B cell (primary cell): ENCODE results near the gene TARBP2. TPM values are rescaled to one million over a fixed set of nuclear protein-coding genes. Genes with fewer than 3 reads are reported as not detected.

Experiments used
- ATAC-seq: fragments of 200-7000 bp; cut with Tn5 transposase; one replicate; pipeline ENCODE4 v1.10.0; 2021; ENCODE audit warnings: low read depth, mild to moderate bottlenecking, moderate number of reproducible peaks, moderate library complexity
- CTCF ChIA-PET: fragments of 350-600 bp; sonication (Branson Sonifier 250); formaldehyde crosslinking; loops from one replicate; lab custom pipeline; 2021; ENCODE audit warnings: antibody characterized with exemption, inconsistent platforms; lab: Charles Lee
- POLR2A ChIA-PET: fragments of 350-600 bp; sonication (Branson Sonifier 250); formaldehyde crosslinking; loops from one replicate; lab custom pipeline; 2021; ENCODE audit warnings: antibody characterized with exemption; lab: Charles Lee
- DNase-seq: peaks from one replicate; pipeline ENCODE4 v3.0.0; 2013
- H2AFZ ChIP-seq: 2 replicates; pipeline ENCODE4 v1.6.1; 2012; ENCODE audit warnings: mild to moderate bottlenecking, low read depth, low read length; ENCODE audit not compliant: insufficient read depth, poor library complexity, severe bottlenecking
- H3K27ac ChIP-seq, 2 donors: 1 replicate in 1 of 2; 2 replicates in 1 of 2; pipeline ENCODE4 v1.5.1; 2012 to 2013; ENCODE audit warnings: low read length in 2 of 2, mild to moderate bottlenecking in 2 of 2, moderate library complexity in 1 of 2
- H3K27me3 ChIP-seq, 4 experiments: fragments of 200-600 bp in 1 of 4; sonication (generic) in 1 of 4; replicated peaks in 1 of 4; 1 replicate in 2 of 4; 2 replicates in 2 of 4; pipeline versions ENCODE4 v1.6.1 to v1.7.0; 2013 to 2016; ENCODE audit warnings: low read length in 3 of 4, mild to moderate bottlenecking in 2 of 4, mixed read lengths in 1 of 4, moderate library complexity in 1 of 4; ENCODE audit not compliant: insufficient read depth in 4 of 4, control insufficient read depth in 3 of 4; ENCODE audit errors: control extremely low read depth in 1 of 4
- H3K36me3 ChIP-seq, 2 experiments: replicated peaks in 1 of 2; 1 replicate in 1 of 2; 2 replicates in 1 of 2; pipeline versions ENCODE4 v1.6.1 to v1.7.1; 2013; ENCODE audit warnings: low read length in 1 of 2; ENCODE audit not compliant: insufficient read depth in 2 of 2, control insufficient read depth in 1 of 2; ENCODE audit errors: control extremely low read depth in 1 of 2, extremely low read depth in 1 of 2
- H3K4me1 ChIP-seq, 2 donors: fragments of 200-600 bp in 1 of 2; sonication (generic) in 1 of 2; 1 replicate in 1 of 2; 2 replicates in 1 of 2; pipeline versions ENCODE4 v1.5.1 to v1.6.1; 2013 to 2017; ENCODE audit warnings: low read length in 2 of 2; ENCODE audit not compliant: control insufficient read depth in 2 of 2, insufficient read depth in 2 of 2
- H3K4me2 ChIP-seq: replicated peaks from 2 replicates; pipeline ENCODE3; 2012; ENCODE audit warnings: mild to moderate bottlenecking, low read depth, low read length; ENCODE audit not compliant: poor library complexity, severe bottlenecking
- H3K4me3 ChIP-seq, 5 experiments: fragments of 200-600 bp in 1 of 5; sonication (generic) in 1 of 5; 1 replicate in 3 of 5; 2 replicates in 2 of 5; pipeline versions ENCODE4 v1.5.1 to v1.7.0; 2011 to 2016; ENCODE audit warnings: low read length in 4 of 5, mild to moderate bottlenecking in 4 of 5, low read depth in 2 of 5, control low read depth in 1 of 5, moderate library complexity in 1 of 5; ENCODE audit not compliant: insufficient read depth in 1 of 5; ENCODE audit errors: control extremely low read depth in 1 of 5, extremely low read depth in 1 of 5
- H3K79me2 ChIP-seq: fragments of 200-600 bp; sonication (generic); one replicate; pipeline ENCODE4 v1.6.0; 2016; ENCODE audit warnings: low read length; ENCODE audit not compliant: control insufficient read depth, insufficient read depth
- H3K9ac ChIP-seq: fragments of 200-600 bp; sonication (generic); 2 replicates; pipeline ENCODE4 v1.6.1; 2017; ENCODE audit warnings: mild to moderate bottlenecking, low read length, moderate library complexity
- H3K9me3 ChIP-seq, 3 donors: one replicate each; pipeline versions ENCODE4 v1.6.1 to v1.7.1; 2013; ENCODE audit warnings: low read length in 2 of 3; ENCODE audit not compliant: control insufficient read depth in 2 of 3, insufficient read depth in 1 of 3; ENCODE audit errors: control extremely low read depth in 1 of 3
- H4K20me1 ChIP-seq: 2 replicates; pipeline ENCODE4 v1.6.0; 2012; ENCODE audit warnings: mild to moderate bottlenecking, low read length; ENCODE audit not compliant: insufficient read depth, control insufficient read depth, poor library complexity, severe bottlenecking
- H3K27ac Mint-ChIP-seq: one replicate; pipeline ENCODE4 v1.8.0; 2021; ENCODE audit warnings: mixed read lengths
- H3K27me3 Mint-ChIP-seq: one replicate; pipeline ENCODE4 v1.8.0; 2021; ENCODE audit warnings: mixed read lengths
- H3K4me1 Mint-ChIP-seq: one replicate; pipeline ENCODE4 v1.8.0; 2021; ENCODE audit warnings: mixed read lengths
- H3K4me3 Mint-ChIP-seq: one replicate; pipeline ENCODE4 v1.8.0; 2021; ENCODE audit warnings: mixed read lengths
- H3K9me3 Mint-ChIP-seq: one replicate; pipeline ENCODE4 v1.8.0; 2022; ENCODE audit warnings: mixed read lengths; ENCODE audit not compliant: insufficient read depth
- EZH2 ChIP-seq: IDR thresholded peaks from 2 replicates; pipeline ENCODE4 v1.6.1; 2012; ENCODE audit warnings: borderline replicate concordance, low read depth, mild to moderate bottlenecking, moderate library complexity, low read length; ENCODE audit not compliant: insufficient read depth, poor library complexity, severe bottlenecking
- WGBS: methylation state at CpG from one replicate; pipeline ENCODE4 v1.1.5; 2013; ENCODE audit warnings: missing lambda C conversion rate; ENCODE audit not compliant: insufficient coverage; 5-methylcytosine and 5-hydroxymethylcytosine counted together
- intact Hi-C: fragments of 100-400 bp; cut with micrococcal nuclease; formaldehyde crosslinking; loops from one replicate; pipeline ENCODE4 v1.10.0; 2022
- polyA plus RNA-seq: library from polyadenylated mRNA; depleted of rRNA; stranded (reverse); fragments of >200 nt; gene quantifications from 2 replicates; pipeline ENCODE4 v1.2.3, GENCODE V29; 2012
- total RNA-seq, 2 donors: library from RNA; stranded (reverse); fragments of 120-200 nt in 1 of 2; gene quantifications; 1 replicate in 1 of 2; 2 replicates in 1 of 2; pipeline versions ENCODE4 v1.2.3 to v1.2.4, GENCODE V29; 2013 to 2022
- TF ChIP-seq, protein P1 (sequence below): fragments of 200-600 bp; IDR thresholded peaks from one replicate; pipeline ENCODE4 v1.8.0; 2022; ENCODE audit warnings: antibody characterized with exemption, mild to moderate bottlenecking

TARBP2 gene
- total and polyA plus RNA-seq, 2 donors (not counting 1 experiment from before 2014, with no cell fraction given), result 41.6 to 47.2 TPM

DNA sequence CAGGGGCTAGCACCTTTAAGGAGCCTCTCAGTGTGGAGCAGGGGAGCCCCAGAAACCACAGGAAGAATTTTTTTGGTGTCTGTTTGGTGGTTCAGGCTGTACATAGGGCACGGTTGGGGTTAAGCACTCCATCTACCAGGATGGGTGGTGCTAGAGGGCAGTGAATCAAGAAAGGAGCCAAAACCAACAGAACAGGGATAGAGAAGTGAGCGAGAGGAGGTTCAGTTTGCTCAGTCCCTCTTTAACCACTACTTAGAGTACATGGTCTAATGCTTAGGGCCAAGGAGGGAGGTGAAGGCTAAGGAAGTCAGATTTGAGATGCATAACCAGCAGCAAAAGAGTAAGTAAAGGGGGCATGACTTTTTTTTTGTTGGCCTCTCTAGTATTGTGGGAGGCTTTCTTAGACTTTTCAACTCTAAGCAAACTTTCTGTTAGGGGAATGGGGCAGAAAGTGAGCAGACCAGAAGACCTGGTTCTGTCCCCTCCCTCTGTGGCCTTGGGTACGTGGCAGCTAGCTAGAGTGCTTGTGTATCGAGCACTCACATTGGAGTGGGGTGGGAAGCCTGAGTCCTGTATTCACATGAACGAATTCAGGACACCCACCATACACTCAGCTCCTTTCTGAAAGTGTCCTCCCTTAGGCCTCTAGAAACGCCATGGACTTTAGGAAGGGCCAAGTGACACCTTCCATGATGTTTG lies 12.8 kb downstream of the TARBP2 start:
- ATAC-seq (no peak), DNase-seq (no peak)
- peaks cover 3% of the 10 kb centered on the region for H3K4me1 Mint-ChIP-seq
- intact Hi-C loops, result no loop called here
- no peaks in the 10 kb centered on the region for H3K27me3 Mint-ChIP-seq
- Histone ChIP-seq H3K9me3 (no peaks in the 10 kb centered on the region), H3K4me3 (no peak overlapping the region), H4K20me1 (no peaks in the 10 kb centered on the region), H3K27ac (no peak overlapping the region), H3K9ac (no peak overlapping the region), H3K4me2 (no peak overlapping the region), H3K27me3 (no peaks in the 10 kb centered on the region), H2AFZ (no peak overlapping the region), H3K36me3 (peaks cover 0 to 69% of the 10 kb centered on the region in 2 experiments), H3K79me2 (no peaks in the 10 kb centered on the region), H3K4me1 (peaks cover 1 to 2% of the 10 kb centered on the region in 2 donors)
- no peak overlapping the region for H3K27ac Mint-ChIP-seq
- no peaks in the 10 kb centered on the region for H3K9me3 Mint-ChIP-seq
- H3K4me3 Mint-ChIP-seq, result no peak overlapping the region
- WGBS, result no CpG with 5 or more reads among the region's 6 CpGs
- POLR2A ChIA-PET, result no interaction called here
- TF ChIP-seq, protein P1, sequence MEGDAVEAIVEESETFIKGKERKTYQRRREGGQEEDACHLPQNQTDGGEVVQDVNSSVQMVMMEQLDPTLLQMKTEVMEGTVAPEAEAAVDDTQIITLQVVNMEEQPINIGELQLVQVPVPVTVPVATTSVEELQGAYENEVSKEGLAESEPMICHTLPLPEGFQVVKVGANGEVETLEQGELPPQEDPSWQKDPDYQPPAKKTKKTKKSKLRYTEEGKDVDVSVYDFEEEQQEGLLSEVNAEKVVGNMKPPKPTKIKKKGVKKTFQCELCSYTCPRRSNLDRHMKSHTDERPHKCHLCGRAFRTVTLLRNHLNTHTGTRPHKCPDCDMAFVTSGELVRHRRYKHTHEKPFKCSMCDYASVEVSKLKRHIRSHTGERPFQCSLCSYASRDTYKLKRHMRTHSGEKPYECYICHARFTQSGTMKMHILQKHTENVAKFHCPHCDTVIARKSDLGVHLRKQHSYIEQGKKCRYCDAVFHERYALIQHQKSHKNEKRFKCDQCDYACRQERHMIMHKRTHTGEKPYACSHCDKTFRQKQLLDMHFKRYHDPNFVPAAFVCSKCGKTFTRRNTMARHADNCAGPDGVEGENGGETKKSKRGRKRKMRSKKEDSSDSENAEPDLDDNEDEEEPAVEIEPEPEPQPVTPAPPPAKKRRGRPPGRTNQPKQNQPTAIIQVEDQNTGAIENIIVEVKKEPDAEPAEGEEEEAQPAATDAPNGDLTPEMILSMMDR, result no peak
- TF ChIP-seq EZH2, result no peak
- CTCF ChIA-PET, result interaction anchor here (0.6 to 1.8 kb wide), 5 partner anchors 12 to 162 kb away, joined by 3 to 8 read pairs (median 3); partner anchors contain the start of genes ATP5MC2 and TARBP2

DNA sequence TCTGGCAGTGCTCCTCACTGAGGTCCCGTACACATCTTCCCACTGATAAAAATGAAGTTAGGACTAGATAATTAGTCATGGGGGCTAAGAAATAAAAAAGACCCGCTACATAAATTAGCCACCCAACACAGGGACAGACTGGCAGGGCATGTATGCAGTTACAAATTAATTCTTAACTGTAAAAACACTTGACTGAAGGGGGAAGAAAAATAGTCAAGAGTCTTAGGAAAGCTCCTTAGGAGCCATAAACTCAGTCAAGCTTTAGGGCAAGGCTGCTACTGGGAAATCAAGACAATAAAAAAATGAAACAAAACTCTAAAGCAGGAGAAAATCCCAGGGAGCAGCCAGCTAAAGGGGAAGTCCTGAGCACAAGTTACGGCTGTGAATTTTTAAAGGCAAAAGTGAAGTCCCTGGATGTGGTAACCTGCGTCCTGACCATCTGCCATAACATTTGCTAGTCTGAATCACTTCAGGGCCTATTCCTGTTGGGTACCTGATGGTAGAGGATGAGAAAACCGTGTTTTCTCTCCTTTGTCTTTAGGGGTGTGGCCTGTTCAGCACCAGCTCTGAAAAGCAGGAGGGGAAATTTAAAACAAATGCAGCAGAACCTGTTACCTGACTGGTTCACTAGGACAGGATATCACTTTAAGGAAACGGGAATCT lies 13.7 kb downstream of the TARBP2 start:
- Histone ChIP-seq H3K9me3 (no peaks in the 10 kb centered on the region), H3K27me3 (no peaks in the 10 kb centered on the region), H3K4me3 (no peak overlapping the region), H3K36me3 (peaks cover 0 to 75% of the 10 kb centered on the region in 2 experiments), H3K27ac (no peak overlapping the region), H2AFZ (no peak overlapping the region), H3K79me2 (no peaks in the 10 kb centered on the region), H3K4me2 (no peak overlapping the region), H4K20me1 (no peaks in the 10 kb centered on the region), H3K4me1 (no peaks in the 10 kb centered on the region), H3K9ac (no peak overlapping the region)
- TF ChIP-seq EZH2, result no peak
- TF ChIP-seq, protein P1, result no peak
- no peaks in the 10 kb centered on the region for H3K9me3 Mint-ChIP-seq
- 93% methylated on average over 3 of the region's 6 CpGs for WGBS
- H3K4me3 Mint-ChIP-seq, result no peak overlapping the region
- no peak overlapping the region for H3K27ac Mint-ChIP-seq
- no peak for DNase-seq
- intact Hi-C loops, result no loop called here
- H3K4me1 Mint-ChIP-seq, result no peaks in the 10 kb centered on the region
- ChIA-PET CTCF (no interaction called here), POLR2A (no interaction called here)
- no peak for ATAC-seq
- no peaks in the 10 kb centered on the region for H3K27me3 Mint-ChIP-seq
